Esophagus muscularis mucosa (tissue), 3 donors: ENCODE results near the gene BAG1.

Source experiments
- CTCF ChIP-seq, 3 experiments: fragments of 200-600 bp in 2 of 3; fragments of 450-650 bp in 1 of 3; sonication (generic) in 2 of 3; IDR thresholded peaks; one replicate each; pipeline ENCODE4 v1.5.1; 2017 to 2019; ENCODE audit warnings: antibody characterized with exemption in 3 of 3, mild to moderate bottlenecking in 2 of 3, moderate library complexity in 1 of 3
- POLR2A ChIP-seq: fragments of 450-650 bp; IDR thresholded peaks from one replicate; pipeline ENCODE4 v1.6.1; 2017; ENCODE audit warnings: antibody characterized with exemption, moderate library complexity, mild to moderate bottlenecking, low read depth
- POLR2AphosphoS5 ChIP-seq, 2 donors: sonication (generic); formaldehyde crosslinking; IDR thresholded peaks; one replicate each; pipeline ENCODE4 v1.6.1; 2017; ENCODE audit warnings: antibody characterized with exemption in 2 of 2

DNA sequence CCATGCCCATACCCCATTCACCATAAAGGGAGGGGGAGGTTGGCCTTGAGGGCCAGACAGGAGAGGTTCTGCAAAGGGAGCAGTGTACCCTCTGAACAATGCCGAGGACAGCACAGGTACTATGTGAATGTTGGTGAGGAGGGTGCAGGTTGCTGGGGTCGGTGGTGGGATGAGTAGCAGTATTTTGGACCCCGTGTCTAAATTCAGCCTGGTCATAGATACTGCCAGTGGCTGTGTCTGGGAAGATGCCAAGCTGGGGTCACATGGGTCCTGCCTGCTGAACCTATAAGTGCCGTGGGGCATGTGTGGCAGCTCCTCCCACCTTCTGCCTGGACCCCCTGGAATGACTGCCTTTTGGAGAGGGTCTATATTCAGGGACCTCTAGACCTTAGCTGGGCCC lies 35.9 kb downstream of the BAG1 start:
- TF ChIP-seq POLR2AphosphoS5 (IDR thresholded peaks at IDR 0.05) (no peak), POLR2A (no peak), CTCF (IDR thresholded peaks at IDR 0.05) (no peak)
